ENCODE data around the gene AGAP1. TPM values are rescaled to one million over a fixed set of nuclear protein-coding genes. Genes with fewer than 3 reads are reported as not detected.
A peak's percentile ranks its signal among the peaks of the same experiment; 100 is the strongest.

Gene AGAP1
- total and polyA plus RNA-seq, 7 donors = 4.2 to 21.6 (median 16.6) TPM

GRCh38 chr2:235856151-235856854 lies 362.5 kb downstream of the AGAP1 start:
- 96 to 97% (median 97%) methylated on average over 11 of the region's 11 CpGs for WGBS, 3 donors
- intact Hi-C loops (cut with DNase I) = no loop called here
- no peak for DNase-seq
- Histone ChIP-seq H3K9me3 (no peaks in the 10 kb centered on the region), H3K27me3 (ENCODE audit: insufficient read depth in 3 of 3, low read length in 2 of 3) (no peaks in the 10 kb centered on the region), H3K4me3 (no peak overlapping the region), H3K36me3 (ENCODE audit: insufficient read depth in 1 of 2, low read depth in 1 of 2) (no peaks in the 10 kb centered on the region), H3K4me1 (no peaks in the 10 kb centered on the region), H3K27ac (no peak overlapping the region)
- no peak for ATAC-seq
- no peak for TF ChIP-seq CTCF (IDR thresholded peaks at IDR 0.05)

GRCh38 chr2:235857598-235857997 lies 363.8 kb downstream of the AGAP1 start:
- WGBS, 3 donors = 77 to 83% (median 82%) methylated on average over 4 of the region's 4 CpGs
- intact Hi-C loops (cut with DNase I) = no loop called here
- no peak for DNase-seq

DNA sequence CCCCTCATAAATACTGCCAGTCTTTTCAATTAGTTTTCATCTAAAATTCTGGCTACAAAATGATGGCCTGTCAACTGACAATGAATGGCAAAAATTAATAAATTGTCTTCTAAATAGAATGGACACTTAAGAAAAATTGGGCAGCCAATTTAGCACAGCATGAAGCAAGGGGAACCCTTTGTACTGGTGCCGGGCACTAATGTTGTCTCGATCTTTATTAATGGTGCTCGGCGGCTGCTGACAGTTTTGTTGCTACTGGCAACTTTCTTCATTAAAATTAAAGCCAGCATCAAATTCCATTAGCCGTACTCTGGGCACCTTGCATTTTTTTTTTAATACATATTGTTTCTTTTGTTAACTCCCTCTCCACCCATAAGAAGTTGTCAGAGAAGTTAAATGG lies 365.0 kb downstream of the AGAP1 start:
- whole genome bisulfite sequencing, 3 donors = 81 to 86% (median 83%) methylated on average over 5 of the region's 5 CpGs
- DNase-seq (no peak), ATAC-seq (no peak)
- no peak overlapping the region for H3K27ac ChIP-seq
- no peaks in the 10 kb centered on the region for H3K9me3 ChIP-seq
- no peak overlapping the region for H3K4me3 ChIP-seq
- intact Hi-C loops (cut with DNase I) = no loop called here
- no peaks in the 10 kb centered on the region for H3K4me1 ChIP-seq
- no peaks in the 10 kb centered on the region for H3K36me3 ChIP-seq (ENCODE audit: insufficient read depth in 1 of 2, low read depth in 1 of 2)
- TF ChIP-seq CTCF (IDR thresholded peaks at IDR 0.05) = no peak
- H3K27me3 ChIP-seq (ENCODE audit: insufficient read depth in 3 of 3, low read length in 2 of 3) = no peaks in the 10 kb centered on the region

More at GRCh38 chr2:235857598-235857997, 363.8 kb downstream of the AGAP1 start:
- TF ChIP-seq CTCF (IDR thresholded peaks at IDR 0.05) = no peak
- Histone ChIP-seq H3K4me3 (no peak overlapping the region), H3K27me3 (ENCODE audit: insufficient read depth in 3 of 3, low read length in 2 of 3) (no peaks in the 10 kb centered on the region), H3K4me1 (no peaks in the 10 kb centered on the region), H3K9me3 (no peaks in the 10 kb centered on the region), H3K27ac (no peak overlapping the region), H3K36me3 (ENCODE audit: insufficient read depth in 1 of 2, low read depth in 1 of 2) (no peaks in the 10 kb centered on the region)
- ATAC-seq = no peak

DNA sequence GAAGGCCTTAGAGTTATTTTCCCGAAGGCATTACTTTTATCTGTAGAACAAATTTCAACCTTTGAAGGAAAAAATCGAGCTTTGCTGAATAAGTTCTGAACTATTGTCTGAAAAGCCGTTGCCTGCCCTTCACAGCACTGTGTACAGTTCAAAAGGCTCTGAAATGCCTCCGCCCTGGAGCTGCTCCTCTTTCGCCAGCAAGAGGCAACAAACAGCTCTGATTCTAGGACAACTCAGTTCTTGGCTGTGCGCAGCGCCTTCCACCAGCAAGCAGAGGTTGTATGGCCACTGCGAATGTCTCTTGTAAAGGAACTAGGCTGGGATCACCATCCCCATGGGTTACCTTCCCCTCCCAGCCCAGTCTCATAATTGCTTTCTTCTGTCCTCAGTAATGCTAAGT lies 365.8 kb downstream of the AGAP1 start:
- ATAC-seq (no peak), DNase-seq (no peak)
- no peak overlapping the region for H3K4me3 ChIP-seq
- no peaks in the 10 kb centered on the region for H3K36me3 ChIP-seq (ENCODE audit: insufficient read depth in 1 of 2, low read depth in 1 of 2)
- no peaks in the 10 kb centered on the region for H3K4me1 ChIP-seq
- 73 to 80% (median 75%) methylated on average over 8 of the region's 8 CpGs for WGBS, 3 donors
- H3K9me3 ChIP-seq = no peaks in the 10 kb centered on the region
- intact Hi-C loops (cut with DNase I) = no loop called here
- no peaks in the 10 kb centered on the region for H3K27me3 ChIP-seq (ENCODE audit: insufficient read depth in 3 of 3, low read length in 2 of 3)
- H3K27ac ChIP-seq = peak overlapping the region; percentile 44
- no peak for TF ChIP-seq CTCF (IDR thresholded peaks at IDR 0.05)

GRCh38 chr2:235860111-235860510 lies 366.3 kb downstream of the AGAP1 start:
- 84 to 86% (median 85%) methylated on average over 5 of the region's 5 CpGs for WGBS, 3 donors
- Histone ChIP-seq H3K36me3 (ENCODE audit: insufficient read depth in 1 of 2, low read depth in 1 of 2) (no peaks in the 10 kb centered on the region), H3K27ac (peak overlapping the region; percentile 44), H3K4me1 (no peaks in the 10 kb centered on the region), H3K9me3 (no peaks in the 10 kb centered on the region), H3K27me3 (ENCODE audit: insufficient read depth in 3 of 3, low read length in 2 of 3) (no peaks in the 10 kb centered on the region), H3K4me3 (no peak overlapping the region)
- TF ChIP-seq CTCF (IDR thresholded peaks at IDR 0.05) = no peak
- ATAC-seq = no peak
- intact Hi-C loops (cut with DNase I) = no loop called here
- DNase-seq = no peak
